ENCODE data around the gene ENO3. TPM values are rescaled to one million over a fixed set of nuclear protein-coding genes. Genes with fewer than 3 reads are reported as not detected.
A peak's percentile ranks its signal among the peaks of the same experiment; 100 is the strongest.
"Not testable (repeated sequence)": the region's sequence is repeated elsewhere in the genome, so short reads cannot be mapped to it uniquely, and the experiment has no call there.

ENO3 gene
- total and polyA plus RNA-seq, 11 donors = 253 to 1,459 (median 668) TPM

DNA sequence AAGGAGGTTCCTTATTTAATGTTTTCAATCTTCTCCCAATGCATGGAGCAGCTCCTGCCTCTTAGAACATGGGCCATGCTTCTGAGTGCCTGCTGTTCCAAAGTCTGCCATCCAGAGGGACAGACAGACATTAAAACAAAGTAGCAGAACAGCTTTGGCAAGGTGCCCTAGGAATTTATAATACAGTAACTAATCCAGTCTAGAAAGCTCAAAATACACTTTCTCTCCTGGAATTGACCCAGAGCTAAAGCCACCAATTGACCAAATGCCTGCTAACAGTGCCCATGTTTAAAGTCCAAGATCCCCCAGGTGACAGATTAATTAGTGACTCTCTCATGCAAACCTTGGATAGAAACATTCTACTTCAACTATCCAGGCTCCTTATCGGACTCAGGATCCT lies 36.9 kb upstream of the ENO3 start:
- intact Hi-C loops (cut with DNase I) = loop anchor here in 1 of 10 donors (5.0 kb wide), 1 partner anchor 73 kb away; the partner anchor contains the start of gene CAMTA2
- WGBS, 4 donors = 82 to 94% (median 85%) methylated on average over 1 of the region's 1 CpG
- DNase-seq (no peak), ATAC-seq (no peak)
- Histone ChIP-seq H3K27ac (no peak overlapping the region), H3K27me3 (no peaks in the 10 kb centered on the region), H3K4me3 (no peak overlapping the region), H3K36me3 (no peaks in the 10 kb centered on the region), H3K9me3 (no peaks in the 10 kb centered on the region), H3K4me1 (peaks cover 0 to 8% (median 5%) of the 10 kb centered on the region in 12 donors)
- TF ChIP-seq CTCF (IDR thresholded peaks at IDR 0.05) (no peak), POLR2A (IDR thresholded peaks at IDR 0.05) (no peak)

DNA sequence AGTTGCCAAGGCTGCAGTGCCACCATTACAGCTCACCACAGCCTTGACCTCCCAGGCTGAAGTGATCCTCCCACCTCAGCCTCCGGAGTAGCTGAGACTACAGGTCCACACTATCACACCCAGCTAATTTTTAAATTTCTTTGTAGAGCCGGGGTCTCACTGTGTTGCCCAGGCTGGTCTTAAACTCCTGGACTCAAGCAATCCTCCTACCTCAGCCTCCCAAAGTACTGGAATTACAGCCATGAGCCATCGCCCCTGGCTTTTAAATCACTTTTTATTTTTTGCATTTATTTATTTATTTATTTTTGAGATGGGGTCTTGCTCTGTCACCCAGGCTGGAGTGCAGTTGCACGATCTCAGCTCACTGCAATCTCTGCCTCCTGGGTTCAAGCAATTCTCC lies 36.4 kb upstream of the ENO3 start:
- ATAC-seq = not testable (repeated sequence)
- WGBS, 4 donors = 93 to 97% (median 96%) methylated on average over 4 of the region's 4 CpGs
- intact Hi-C loops (cut with DNase I) = loop anchor here in 1 of 10 donors (5.0 kb wide), 1 partner anchor 73 kb away; the partner anchor contains the start of gene CAMTA2

GRCh38 chr17:4919511-4920047 lies 31.3 kb upstream of the ENO3 start:
- 69 to 72% (median 71%) methylated on average over 8 of the region's 8 CpGs for WGBS, 4 donors
- no peak for TF ChIP-seq CTCF (IDR thresholded peaks at IDR 0.05)
- H3K36me3 ChIP-seq = no peaks in the 10 kb centered on the region
- ATAC-seq (no peak), DNase-seq (no peak)
- no peaks in the 10 kb centered on the region for H3K9me3 ChIP-seq
- H3K4me1 ChIP-seq = peaks cover 0 to 9% (median 0%) of the 10 kb centered on the region in 12 donors
- no peaks in the 10 kb centered on the region for H3K27me3 ChIP-seq
- H3K27ac ChIP-seq = no peak overlapping the region
- H3K4me3 ChIP-seq = no peak overlapping the region
- intact Hi-C loops (cut with DNase I) = loop anchor here in 1 of 10 donors (5.0 kb wide), 1 partner anchor 53 kb away; no protein-coding TSS in a partner anchor

More for the DNA sequence above, 36.4 kb upstream of the ENO3 start:
- H3K4me3 ChIP-seq, DNase-seq, H3K9me3 ChIP-seq, H3K36me3 ChIP-seq, H3K27me3 ChIP-seq, H3K4me1 ChIP-seq, H3K27ac ChIP-seq: not testable (repeated sequence)

DNA sequence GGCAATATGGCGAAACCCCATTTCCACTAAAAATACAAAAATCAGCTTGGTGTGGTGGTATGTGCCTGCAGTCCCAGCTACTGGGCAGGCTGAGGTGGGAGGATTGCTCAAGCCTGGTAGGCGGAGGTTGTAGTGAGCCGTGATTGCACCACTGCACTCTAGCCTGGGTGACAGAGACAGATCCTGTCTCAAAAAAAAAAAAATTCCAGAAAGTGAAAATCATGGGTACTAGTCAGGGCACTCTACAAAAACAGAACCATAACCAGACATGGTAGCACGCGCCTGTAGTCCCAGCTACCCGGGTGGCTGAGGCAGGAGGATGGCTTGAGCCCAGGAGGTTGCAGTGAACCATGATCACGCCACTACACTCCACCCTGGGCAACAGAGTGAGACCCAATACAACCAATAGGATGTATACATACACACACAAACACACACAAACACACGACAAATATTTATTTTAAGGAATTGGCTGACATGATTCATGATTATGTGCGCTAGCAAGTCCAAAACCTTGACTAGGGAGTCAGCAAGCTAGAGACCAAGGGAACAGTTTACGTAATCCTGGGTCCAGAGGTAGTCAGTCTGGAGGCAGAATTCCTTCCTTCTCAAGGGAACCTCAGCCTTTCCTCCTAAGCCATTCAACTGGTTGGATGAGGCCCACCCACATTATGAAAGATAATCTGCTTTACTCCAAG lies 30.4 kb upstream of the ENO3 start:
- H3K36me3 ChIP-seq = no peaks in the 10 kb centered on the region
- no peaks in the 10 kb centered on the region for H3K9me3 ChIP-seq
- TF ChIP-seq POLR2A (IDR thresholded peaks at IDR 0.05) = no peak
- TF ChIP-seq CTCF (IDR thresholded peaks at IDR 0.05) = no peak
- 85 to 91% (median 89%) methylated on average over 10 of the region's 10 CpGs for WGBS, 4 donors
- DNase-seq (no peak), ATAC-seq (peak in 1 of 4 donors; percentile 18)
- intact Hi-C loops (cut with DNase I) = no loop called here
- no peak overlapping the region for H3K27ac ChIP-seq
- peaks cover 0 to 9% (median 0%) of the 10 kb centered on the region in 12 donors for H3K4me1 ChIP-seq
- H3K4me3 ChIP-seq = no peak overlapping the region
- no peaks in the 10 kb centered on the region for H3K27me3 ChIP-seq
